Lower leg skin (tissue), 4 donors: Measurements from ENCODE around the gene RPL29. TPM values are rescaled to one million over a fixed set of nuclear protein-coding genes. Genes with fewer than 3 reads are reported as not detected.
"Not testable (repeated sequence)": the region's sequence is repeated elsewhere in the genome, so short reads cannot be mapped to it uniquely, and the experiment has no call there.

Experiments used
- DNase-seq, 2 donors: peaks; one replicate each; pipeline ENCODE4 v3.0.0-alpha.2; 2019; ENCODE audit warnings: low spot score in 2 of 2
- H3K4me3 ChIP-seq: fragments of 200-600 bp; sonication (generic); 2 replicates; pipeline ENCODE4 v1.5.1; 2017; ENCODE audit warnings: mild to moderate bottlenecking, low read depth; ENCODE audit not compliant: poor library complexity, severe bottlenecking
- CTCF ChIP-seq, 3 donors: fragments of 450-650 bp; IDR thresholded peaks; one replicate each; pipeline ENCODE4 v1.5.1; 2016; ENCODE audit warnings: antibody characterized with exemption in 3 of 3, mild to moderate bottlenecking in 3 of 3, moderate library complexity in 2 of 3
- POLR2A ChIP-seq, 2 donors: fragments of 450-650 bp; IDR thresholded peaks; one replicate each; pipeline ENCODE4 v1.6.1; 2016 to 2017; ENCODE audit warnings: antibody characterized with exemption in 2 of 2, mild to moderate bottlenecking in 1 of 2, moderate library complexity in 1 of 2
- WGBS, 2 donors: methylation state at CpG; one replicate each; pipeline ENCODE4 v1.1.5; 2018; 5-methylcytosine and 5-hydroxymethylcytosine counted together
- intact Hi-C: fragments of 100-400 bp; cut with DNase I; formaldehyde crosslinking; loops from one replicate; pipeline ENCODE4 v1.15.0; 2023; ENCODE audit warnings: low total_unique reads
- total RNA-seq, 4 donors: library from RNA; depleted of rRNA; stranded (reverse); fragments of >200 nt; gene quantifications; one replicate each; pipeline ENCODE4 v1.1.0, GENCODE V29; 2016

RPL29 gene
- total RNA-seq, 4 donors from 2014 or later: 1,729 to 2,645 (median 2,120) TPM

GRCh38 chr3:52034651-52035050 lies 39.0 kb upstream of the RPL29 start:
- no peak for DNase-seq
- no peak overlapping the region for H3K4me3 ChIP-seq
- TF ChIP-seq POLR2A (IDR thresholded peaks at IDR 0.05) (no peak), CTCF (IDR thresholded peaks at IDR 0.05) (no peak)
- WGBS, 2 donors: 86 to 96% methylated on average over 3 of the region's 3 CpGs
- intact Hi-C loops: no loop called here

- intact Hi-C loops: no loop called here
- no peak for DNase-seq
- H3K4me3 ChIP-seq: no peak overlapping the region
- 82 to 83% methylated on average over 5 of the region's 5 CpGs for WGBS, 2 donors
- TF ChIP-seq CTCF (IDR thresholded peaks at IDR 0.05) (no peak), POLR2A (IDR thresholded peaks at IDR 0.05) (no peak)
Observed at GRCh38 chr3:52034212-52034611, 38.5 kb upstream of the RPL29 start.

GRCh38 chr3:52033748-52034147 lies 38.1 kb upstream of the RPL29 start:
- intact Hi-C loops, DNase-seq, H3K4me3 ChIP-seq: not testable (repeated sequence)
- WGBS, 2 donors: 87 to 91% methylated on average over 6 of the region's 6 CpGs

GRCh38 chr3:52032702-52033408 lies 37.2 kb upstream of the RPL29 start:
- TF ChIP-seq POLR2A (IDR thresholded peaks at IDR 0.05) (no peak), CTCF (IDR thresholded peaks at IDR 0.05) (no peak)
- intact Hi-C loops: no loop called here
- WGBS, 2 donors: 66% methylated on average over 6 to 8 of the region's 11 CpGs
- H3K4me3 ChIP-seq: no peak overlapping the region
- no peak for DNase-seq

- DNase-seq: no peak
- intact Hi-C loops: no loop called here
- no peak for TF ChIP-seq POLR2A (IDR thresholded peaks at IDR 0.05)
- TF ChIP-seq CTCF (IDR thresholded peaks at IDR 0.05): no peak
- no peak overlapping the region for H3K4me3 ChIP-seq
- WGBS, 2 donors: 90 to 94% methylated on average over 10 of the region's 10 CpGs
Observed at GRCh38 chr3:52031896-52032295, 36.2 kb upstream of the RPL29 start.

DNA sequence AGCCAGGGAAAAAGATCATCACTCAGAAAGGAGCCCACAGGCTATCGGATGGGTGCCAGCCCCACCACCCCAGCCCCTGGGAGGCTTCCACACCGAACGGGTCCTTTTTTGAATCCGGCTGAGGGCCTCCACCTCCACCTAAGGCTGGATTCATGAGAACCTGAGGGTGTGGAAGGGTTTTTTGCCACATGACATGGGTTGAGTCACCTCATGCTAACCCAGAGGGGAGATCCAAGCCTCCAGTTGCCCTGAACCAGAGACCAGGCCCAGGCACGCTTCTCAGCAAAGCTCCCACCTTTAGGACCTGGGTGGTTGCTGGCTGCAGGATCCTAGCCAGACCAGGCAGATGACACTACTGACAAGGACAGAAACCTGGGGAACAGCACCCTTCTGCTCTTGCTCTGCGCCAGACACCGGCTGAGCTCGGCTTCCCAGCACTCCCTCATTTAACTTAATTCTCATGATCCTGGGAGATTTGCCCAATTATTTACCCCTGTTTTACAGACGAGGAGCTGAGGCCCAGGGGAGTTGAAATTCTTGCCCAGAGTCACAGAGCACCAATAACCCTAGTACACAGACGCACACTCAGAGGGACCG lies 35.1 kb upstream of the RPL29 start:
- TF ChIP-seq POLR2A (IDR thresholded peaks at IDR 0.05) (no peak), CTCF (IDR thresholded peaks at IDR 0.05) (no peak)
- WGBS, 2 donors: 56 to 62% methylated on average over 11 of the region's 11 CpGs

More for the DNA sequence above, 35.1 kb upstream of the RPL29 start:
- DNase-seq: no peak
- intact Hi-C loops: no loop called here
- H3K4me3 ChIP-seq: no peak overlapping the region
